B cell (primary cell): ENCODE measurements around the gene DUS2. TPM values are rescaled to one million over a fixed set of nuclear protein-coding genes. Genes with fewer than 3 reads are reported as not detected.
"Not testable (repeated sequence)": the region's sequence is repeated elsewhere in the genome, so short reads cannot be mapped to it uniquely, and the experiment has no call there.

Source experiments
- ATAC-seq: fragments of 200-7000 bp; cut with Tn5 transposase; one replicate; pipeline ENCODE4 v1.10.0; 2021; ENCODE audit warnings: low read depth, mild to moderate bottlenecking, moderate number of reproducible peaks, moderate library complexity
- CTCF ChIA-PET: fragments of 350-600 bp; sonication (Branson Sonifier 250); formaldehyde crosslinking; loops from one replicate; lab custom pipeline; 2021; ENCODE audit warnings: antibody characterized with exemption, inconsistent platforms; lab: Charles Lee
- POLR2A ChIA-PET: fragments of 350-600 bp; sonication (Branson Sonifier 250); formaldehyde crosslinking; loops from one replicate; lab custom pipeline; 2021; ENCODE audit warnings: antibody characterized with exemption; lab: Charles Lee
- DNase-seq: peaks from one replicate; pipeline ENCODE4 v3.0.0; 2013
- H2AFZ ChIP-seq: 2 replicates; pipeline ENCODE4 v1.6.1; 2012; ENCODE audit warnings: mild to moderate bottlenecking, low read depth, low read length; ENCODE audit not compliant: insufficient read depth, poor library complexity, severe bottlenecking
- H3K27ac ChIP-seq, 2 donors: 1 replicate in 1 of 2; 2 replicates in 1 of 2; pipeline ENCODE4 v1.5.1; 2012 to 2013; ENCODE audit warnings: low read length in 2 of 2, mild to moderate bottlenecking in 2 of 2, moderate library complexity in 1 of 2
- H3K27me3 ChIP-seq, 4 experiments: fragments of 200-600 bp in 1 of 4; sonication (generic) in 1 of 4; replicated peaks in 1 of 4; 1 replicate in 2 of 4; 2 replicates in 2 of 4; pipeline versions ENCODE4 v1.6.1 to v1.7.0; 2013 to 2016; ENCODE audit warnings: low read length in 3 of 4, mild to moderate bottlenecking in 2 of 4, mixed read lengths in 1 of 4, moderate library complexity in 1 of 4; ENCODE audit not compliant: insufficient read depth in 4 of 4, control insufficient read depth in 3 of 4; ENCODE audit errors: control extremely low read depth in 1 of 4
- H3K36me3 ChIP-seq, 2 experiments: replicated peaks in 1 of 2; 1 replicate in 1 of 2; 2 replicates in 1 of 2; pipeline versions ENCODE4 v1.6.1 to v1.7.1; 2013; ENCODE audit warnings: low read length in 1 of 2; ENCODE audit not compliant: insufficient read depth in 2 of 2, control insufficient read depth in 1 of 2; ENCODE audit errors: control extremely low read depth in 1 of 2, extremely low read depth in 1 of 2
- H3K4me1 ChIP-seq, 2 donors: fragments of 200-600 bp in 1 of 2; sonication (generic) in 1 of 2; 1 replicate in 1 of 2; 2 replicates in 1 of 2; pipeline versions ENCODE4 v1.5.1 to v1.6.1; 2013 to 2017; ENCODE audit warnings: low read length in 2 of 2; ENCODE audit not compliant: control insufficient read depth in 2 of 2, insufficient read depth in 2 of 2
- H3K4me2 ChIP-seq: replicated peaks from 2 replicates; pipeline ENCODE3; 2012; ENCODE audit warnings: mild to moderate bottlenecking, low read depth, low read length; ENCODE audit not compliant: poor library complexity, severe bottlenecking
- H3K4me3 ChIP-seq, 5 experiments: fragments of 200-600 bp in 1 of 5; sonication (generic) in 1 of 5; 1 replicate in 3 of 5; 2 replicates in 2 of 5; pipeline versions ENCODE4 v1.5.1 to v1.7.0; 2011 to 2016; ENCODE audit warnings: low read length in 4 of 5, mild to moderate bottlenecking in 4 of 5, low read depth in 2 of 5, control low read depth in 1 of 5, moderate library complexity in 1 of 5; ENCODE audit not compliant: insufficient read depth in 1 of 5; ENCODE audit errors: control extremely low read depth in 1 of 5, extremely low read depth in 1 of 5
- H3K79me2 ChIP-seq: fragments of 200-600 bp; sonication (generic); one replicate; pipeline ENCODE4 v1.6.0; 2016; ENCODE audit warnings: low read length; ENCODE audit not compliant: control insufficient read depth, insufficient read depth
- H3K9ac ChIP-seq: fragments of 200-600 bp; sonication (generic); 2 replicates; pipeline ENCODE4 v1.6.1; 2017; ENCODE audit warnings: mild to moderate bottlenecking, low read length, moderate library complexity
- H3K9me3 ChIP-seq, 3 donors: one replicate each; pipeline versions ENCODE4 v1.6.1 to v1.7.1; 2013; ENCODE audit warnings: low read length in 2 of 3; ENCODE audit not compliant: control insufficient read depth in 2 of 3, insufficient read depth in 1 of 3; ENCODE audit errors: control extremely low read depth in 1 of 3
- H4K20me1 ChIP-seq: 2 replicates; pipeline ENCODE4 v1.6.0; 2012; ENCODE audit warnings: mild to moderate bottlenecking, low read length; ENCODE audit not compliant: insufficient read depth, control insufficient read depth, poor library complexity, severe bottlenecking
- H3K27ac Mint-ChIP-seq: one replicate; pipeline ENCODE4 v1.8.0; 2021; ENCODE audit warnings: mixed read lengths
- H3K27me3 Mint-ChIP-seq: one replicate; pipeline ENCODE4 v1.8.0; 2021; ENCODE audit warnings: mixed read lengths
- H3K4me1 Mint-ChIP-seq: one replicate; pipeline ENCODE4 v1.8.0; 2021; ENCODE audit warnings: mixed read lengths
- H3K4me3 Mint-ChIP-seq: one replicate; pipeline ENCODE4 v1.8.0; 2021; ENCODE audit warnings: mixed read lengths
- H3K9me3 Mint-ChIP-seq: one replicate; pipeline ENCODE4 v1.8.0; 2022; ENCODE audit warnings: mixed read lengths; ENCODE audit not compliant: insufficient read depth
- CTCF ChIP-seq: fragments of 200-600 bp; IDR thresholded peaks from one replicate; pipeline ENCODE4 v1.8.0; 2022; ENCODE audit warnings: antibody characterized with exemption, mild to moderate bottlenecking
- EZH2 ChIP-seq: IDR thresholded peaks from 2 replicates; pipeline ENCODE4 v1.6.1; 2012; ENCODE audit warnings: borderline replicate concordance, low read depth, mild to moderate bottlenecking, moderate library complexity, low read length; ENCODE audit not compliant: insufficient read depth, poor library complexity, severe bottlenecking
- WGBS: methylation state at CpG from one replicate; pipeline ENCODE4 v1.1.5; 2013; ENCODE audit warnings: missing lambda C conversion rate; ENCODE audit not compliant: insufficient coverage; 5-methylcytosine and 5-hydroxymethylcytosine counted together
- intact Hi-C: fragments of 100-400 bp; cut with micrococcal nuclease; formaldehyde crosslinking; loops from one replicate; pipeline ENCODE4 v1.10.0; 2022
- polyA plus RNA-seq: library from polyadenylated mRNA; depleted of rRNA; stranded (reverse); fragments of >200 nt; gene quantifications from 2 replicates; pipeline ENCODE4 v1.2.3, GENCODE V29; 2012
- total RNA-seq, 2 donors: library from RNA; stranded (reverse); fragments of 120-200 nt in 1 of 2; gene quantifications; 1 replicate in 1 of 2; 2 replicates in 1 of 2; pipeline versions ENCODE4 v1.2.3 to v1.2.4, GENCODE V29; 2013 to 2022

Gene DUS2
- total and polyA plus RNA-seq, 2 donors (not counting 1 experiment from before 2014, with no cell fraction given): 61.1 to 93.0 TPM

DNA sequence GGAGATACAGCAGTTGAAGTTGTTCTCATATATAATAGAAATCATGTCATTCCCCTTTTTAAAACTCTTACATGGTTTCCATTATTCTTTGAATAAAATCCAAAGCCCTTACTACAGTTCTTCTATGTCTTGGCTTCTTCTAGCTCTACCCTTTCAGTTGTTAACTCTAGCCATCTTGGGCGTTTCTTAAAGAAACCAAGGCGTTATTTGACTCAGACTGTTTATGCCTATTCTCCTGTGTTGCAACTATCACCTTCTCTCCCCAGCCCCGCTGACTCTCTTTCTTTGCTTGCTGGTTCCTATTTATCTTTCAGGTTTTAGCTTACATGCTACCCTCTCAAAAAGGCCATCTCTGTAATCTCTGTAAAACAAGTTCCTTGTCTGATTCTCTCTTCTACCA is 94.8 kb downstream of the DUS2 start:
- Histone ChIP-seq H3K27me3 (no peaks in the 10 kb centered on the region), H3K9me3 (no peaks in the 10 kb centered on the region), H2AFZ (no peak overlapping the region), H3K4me2 (peak overlapping the region; percentile 51), H3K4me1 (peaks cover 67 to 77% of the 10 kb centered on the region in 2 donors), H3K27ac (peak overlapping the region in 1 of 2 donors; percentile 73), H3K79me2 (peaks cover 100% of the 10 kb centered on the region), H4K20me1 (peaks cover 85% of the 10 kb centered on the region), H3K9ac (no peak overlapping the region), H3K4me3 (no peak overlapping the region), H3K36me3 (peaks cover 0 to 11% of the 10 kb centered on the region in 2 experiments)
- POLR2A ChIA-PET: interaction anchor here (1.2 kb wide), 1 partner anchor 27 kb away, joined by 5 read pairs; no protein-coding TSS in a partner anchor
- no peak for ATAC-seq
- Mint-ChIP-seq H3K4me3 (peak overlapping the region; percentile 49), H3K27me3 (no peaks in the 10 kb centered on the region), H3K9me3 (no peaks in the 10 kb centered on the region), H3K27ac (peak overlapping the region; percentile 69), H3K4me1 (peaks cover 76% of the 10 kb centered on the region)
- DNase-seq: no peak
- WGBS: 81% methylated on average over 3 of the region's 3 CpGs
- CTCF ChIA-PET: interaction anchor here (0.6 to 3.3 kb wide), 9 partner anchors 12 to 531 kb away, joined by 3 to 17 read pairs (median 8); partner anchors contain the start of gene NFATC3
- TF ChIP-seq EZH2: no peak
- no peak for TF ChIP-seq CTCF
- intact Hi-C loops: loop anchor here (2.0 kb wide), 1 partner anchor 13 kb away; no protein-coding TSS in a partner anchor

- DNase-seq (peak; percentile 71), ATAC-seq (peak; percentile 72)
- Histone ChIP-seq H3K4me3 (peak overlapping the region in 1 of 5 experiments; percentile 12), H4K20me1 (peaks cover 84% of the 10 kb centered on the region), H3K9ac (peak overlapping the region; percentile 21), H3K79me2 (peaks cover 100% of the 10 kb centered on the region), H3K36me3 (peaks cover 0 to 11% of the 10 kb centered on the region in 2 experiments), H3K4me1 (peaks cover 59 to 67% of the 10 kb centered on the region in 2 donors), H3K27ac (peak overlapping the region; percentile 59 to 73), H3K4me2 (peak overlapping the region; percentile 51), H2AFZ (peak overlapping the region; percentile 31)
- peaks cover 72% of the 10 kb centered on the region for H3K4me1 Mint-ChIP-seq
- intact Hi-C loops: loop anchor here (2.0 kb wide), 1 partner anchor 14 kb away; no protein-coding TSS in a partner anchor
- not testable (repeated sequence) for H3K27me3 ChIP-seq, H3K9me3 ChIP-seq, H3K27me3 Mint-ChIP-seq, H3K9me3 Mint-ChIP-seq
- ChIA-PET POLR2A (interaction anchor here (1.2 kb wide), 1 partner anchor 26 kb away, joined by 5 read pairs; no protein-coding TSS in a partner anchor), CTCF (interaction anchor here (0.6 to 3.3 kb wide), 12 partner anchors 10 to 303 kb away, joined by 3 to 17 read pairs (median 6); partner anchors contain the start of gene NFATC3)
- H3K4me3 Mint-ChIP-seq: peak overlapping the region; percentile 57
- no CpG with 5 or more reads among the region's 13 CpGs for WGBS
- peak overlapping the region; percentile 73 for H3K27ac Mint-ChIP-seq
These were observed 95.9 kb downstream of the DUS2 start for GRCh38 chr16:68118954-68119353.

DNA sequence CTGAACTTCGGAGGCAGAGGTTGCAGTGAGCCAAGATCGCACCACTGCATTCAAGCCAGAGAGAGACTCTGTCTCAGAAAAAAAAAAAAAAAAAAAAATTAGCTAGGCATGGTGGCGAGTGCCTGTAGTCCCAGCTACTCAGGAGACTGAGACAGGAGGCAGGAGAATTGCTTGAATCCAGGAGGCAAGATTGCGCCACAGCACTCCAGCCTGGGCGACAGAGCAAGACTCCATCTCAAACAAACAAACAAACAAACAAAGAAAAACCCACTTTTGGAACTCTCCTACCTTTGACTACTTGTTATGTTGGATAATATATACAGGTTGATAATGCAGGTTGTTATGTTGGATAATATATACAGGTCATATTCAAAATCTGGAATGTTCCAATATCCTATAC is 97.4 kb downstream of the DUS2 start:
- H3K4me3 Mint-ChIP-seq: peak overlapping the region; percentile 57

More for the DNA sequence above, 97.4 kb downstream of the DUS2 start:
- H3K4me3 ChIP-seq, H3K36me3 ChIP-seq, H3K27ac Mint-ChIP-seq, intact Hi-C loops, H3K9me3 Mint-ChIP-seq, ATAC-seq, H3K27me3 Mint-ChIP-seq, H3K27me3 ChIP-seq, H3K9ac ChIP-seq, H2AFZ ChIP-seq, H3K9me3 ChIP-seq, DNase-seq: not testable (repeated sequence)
- H3K27ac ChIP-seq: peak overlapping the region; percentile 55 to 73
- peaks cover 89% of the 10 kb centered on the region for H4K20me1 ChIP-seq
- H3K4me1 Mint-ChIP-seq: peaks cover 65% of the 10 kb centered on the region
- ChIA-PET CTCF (interaction anchor here (0.7 to 3.3 kb wide), 11 partner anchors 8 to 237 kb away, joined by 3 to 10 read pairs (median 5); partner anchors contain the start of gene NFATC3), POLR2A (interaction anchor here (0.6 to 0.7 kb wide), 7 partner anchors 39 to 1191 kb away, joined by 3 to 5 read pairs (median 4); partner anchors contain the start of genes DDX28, DUS2 and ESRP2)
- peaks cover 53 to 65% of the 10 kb centered on the region in 2 donors for H3K4me1 ChIP-seq
- 100% methylated on average over 2 of the region's 5 CpGs for WGBS
- peak overlapping the region; percentile 51 for H3K4me2 ChIP-seq
- H3K79me2 ChIP-seq: peaks cover 100% of the 10 kb centered on the region
